ENCODE data around the gene FGR. TPM values are rescaled to one million over a fixed set of nuclear protein-coding genes. Genes with fewer than 3 reads are reported as not detected.
A peak's percentile ranks its signal among the peaks of the same experiment; 100 is the strongest.

The FGR gene
- total RNA-seq, 1 experiment from 2014 or later: not detected

- CTCF ChIA-PET: interaction anchor here (1.6 to 1.8 kb wide), 2 partner anchors 10 to 34 kb away, joined by 8 to 22 read pairs; no protein-coding TSS in a partner anchor
- no TSS peak for BruUV-seq (replicated peaks)
Measured at GRCh38 chr1:27567971-27568299, 67.0 kb downstream of the FGR start.

GRCh38 chr1:27567146-27567526 is 67.8 kb downstream of the FGR start:
- intact Hi-C loops (cut with micrococcal nuclease; ENCODE audit: unreplicated experiment): no loop called here
- POLR2A ChIA-PET (ENCODE audit: unreplicated experiment): interaction anchor here (0.6 kb wide), 1 partner anchor 72 kb away, joined by 3 read pairs; no protein-coding TSS in a partner anchor

More at GRCh38 chr1:27567971-27568299, 67.0 kb downstream of the FGR start:
- H3K27ac ChIP-seq: no peak overlapping the region
- no peaks in the 10 kb centered on the region for H4K20me1 ChIP-seq (ENCODE audit: insufficient read depth)
- POLR2A ChIA-PET (ENCODE audit: unreplicated experiment): interaction anchor here (1.4 kb wide), 1 partner anchor 11 kb away, joined by 4 read pairs; no protein-coding TSS in a partner anchor
- no peak for DNase-seq
- intact Hi-C loops (cut with micrococcal nuclease; ENCODE audit: unreplicated experiment): loop anchor here (1.0 to 2.0 kb wide), 2 partner anchors 11 to 35 kb away; no protein-coding TSS in a partner anchor
- no peak for TF ChIP-seq EZH2 (IDR thresholded peaks at IDR 0.05; ENCODE audit: low read depth)
- no peak for TF ChIP-seq CTCF (conservative IDR thresholded peaks at IDR 0.05)
- peaks cover 36% of the 10 kb centered on the region for H3K4me1 ChIP-seq (replicated peaks; ENCODE audit: insufficient read depth)
- peak overlapping the region; percentile 32; the same call in 1 of the 2 replicates for H3K4me3 ChIP-seq
- no peak overlapping the region for H2AFZ ChIP-seq
- H3F3A ChIP-seq (ENCODE audit: insufficient read depth, low read depth): peaks cover 12% of the 10 kb centered on the region; the same call in 1 of the 2 replicates
- H3K9me3 ChIP-seq (ENCODE audit: insufficient read depth, low read depth): no peaks in the 10 kb centered on the region
- H3K36me3 ChIP-seq (ENCODE audit: low read depth): no peaks in the 10 kb centered on the region
- H3K9me2 ChIP-seq (ENCODE audit: insufficient read depth): no peaks in the 10 kb centered on the region
- peak overlapping the region; percentile 79 for H3K4me2 ChIP-seq
- H3K27me3 ChIP-seq (ENCODE audit: insufficient read depth, low read depth): no peaks in the 10 kb centered on the region
- H3K79me2 ChIP-seq (ENCODE audit: low read depth): peaks cover 7% of the 10 kb centered on the region; the same call in 1 of the 2 replicates

GRCh38 chr1:27566462-27567145 is 68.4 kb downstream of the FGR start:
- peaks cover 36% of the 10 kb centered on the region for H3K4me1 ChIP-seq (replicated peaks; ENCODE audit: insufficient read depth)
- ChIA-PET CTCF (interaction anchor here (1.6 kb wide), 1 partner anchor 9 kb away, joined by 4 read pairs; no protein-coding TSS in a partner anchor), POLR2A (ENCODE audit: unreplicated experiment) (interaction anchor here (0.6 kb wide), 2 partner anchors 72 to 84 kb away, joined by 3 to 6 read pairs; no protein-coding TSS in a partner anchor)
- no TSS peak for BruUV-seq (replicated peaks)
- TF ChIP-seq CTCF (conservative IDR thresholded peaks at IDR 0.05) (no peak), EZH2 (IDR thresholded peaks at IDR 0.05; ENCODE audit: low read depth) (no peak)
- intact Hi-C loops (cut with micrococcal nuclease; ENCODE audit: unreplicated experiment): no loop called here
- H3K27me3 ChIP-seq (ENCODE audit: insufficient read depth, low read depth): no peaks in the 10 kb centered on the region
- no peaks in the 10 kb centered on the region for H3K9me2 ChIP-seq (ENCODE audit: insufficient read depth)
- H3F3A ChIP-seq (ENCODE audit: insufficient read depth, low read depth): peaks cover 12% of the 10 kb centered on the region; the same call in 1 of the 2 replicates
- no peaks in the 10 kb centered on the region for H3K9me3 ChIP-seq (ENCODE audit: insufficient read depth, low read depth)
- no peaks in the 10 kb centered on the region for H4K20me1 ChIP-seq (ENCODE audit: insufficient read depth)
- H2AFZ ChIP-seq: no peak overlapping the region
- no peak for DNase-seq
- no peak overlapping the region for H3K4me3 ChIP-seq
- no peaks in the 10 kb centered on the region for H3K36me3 ChIP-seq (ENCODE audit: low read depth)
- H3K79me2 ChIP-seq (ENCODE audit: low read depth): peaks cover 7% of the 10 kb centered on the region; the same call in 1 of the 2 replicates
- H3K4me2 ChIP-seq: no peak overlapping the region
- H3K27ac ChIP-seq: no peak overlapping the region

More at GRCh38 chr1:27567146-27567526, 67.8 kb downstream of the FGR start:
- Histone ChIP-seq H2AFZ (no peak overlapping the region), H3K9me2 (ENCODE audit: insufficient read depth) (no peaks in the 10 kb centered on the region), H3K4me3 (no peak overlapping the region), H3K4me2 (no peak overlapping the region), H3K4me1 (replicated peaks; ENCODE audit: insufficient read depth) (peaks cover 36% of the 10 kb centered on the region), H4K20me1 (ENCODE audit: insufficient read depth) (no peaks in the 10 kb centered on the region), H3K27ac (no peak overlapping the region), H3K9me3 (ENCODE audit: insufficient read depth, low read depth) (no peaks in the 10 kb centered on the region), H3F3A (ENCODE audit: insufficient read depth, low read depth) (peaks cover 12% of the 10 kb centered on the region; the same call in 1 of the 2 replicates), H3K27me3 (ENCODE audit: insufficient read depth, low read depth) (no peaks in the 10 kb centered on the region), H3K79me2 (ENCODE audit: low read depth) (peaks cover 7% of the 10 kb centered on the region; the same call in 1 of the 2 replicates), H3K36me3 (ENCODE audit: low read depth) (no peaks in the 10 kb centered on the region)
- TF ChIP-seq CTCF (conservative IDR thresholded peaks at IDR 0.05) (no peak), EZH2 (IDR thresholded peaks at IDR 0.05; ENCODE audit: low read depth) (no peak)
- BruUV-seq (replicated peaks): no TSS peak
- CTCF ChIA-PET: interaction anchor here (1.6 kb wide), 1 partner anchor 9 kb away, joined by 4 read pairs; no protein-coding TSS in a partner anchor
- no peak for DNase-seq

All from PC-9 (cell line).